GM21526 (cell line): ENCODE measurements around the gene MAEL.

Experiments used
- ATAC-seq: cut with Tn5 transposase; IDR thresholded peaks from one replicate; pipeline ENCODE4 v1.9.1; 2021; ENCODE audit warnings: moderate library complexity; ENCODE audit not compliant: unreplicated experiment, low FRiP score

MAEL gene

DNA sequence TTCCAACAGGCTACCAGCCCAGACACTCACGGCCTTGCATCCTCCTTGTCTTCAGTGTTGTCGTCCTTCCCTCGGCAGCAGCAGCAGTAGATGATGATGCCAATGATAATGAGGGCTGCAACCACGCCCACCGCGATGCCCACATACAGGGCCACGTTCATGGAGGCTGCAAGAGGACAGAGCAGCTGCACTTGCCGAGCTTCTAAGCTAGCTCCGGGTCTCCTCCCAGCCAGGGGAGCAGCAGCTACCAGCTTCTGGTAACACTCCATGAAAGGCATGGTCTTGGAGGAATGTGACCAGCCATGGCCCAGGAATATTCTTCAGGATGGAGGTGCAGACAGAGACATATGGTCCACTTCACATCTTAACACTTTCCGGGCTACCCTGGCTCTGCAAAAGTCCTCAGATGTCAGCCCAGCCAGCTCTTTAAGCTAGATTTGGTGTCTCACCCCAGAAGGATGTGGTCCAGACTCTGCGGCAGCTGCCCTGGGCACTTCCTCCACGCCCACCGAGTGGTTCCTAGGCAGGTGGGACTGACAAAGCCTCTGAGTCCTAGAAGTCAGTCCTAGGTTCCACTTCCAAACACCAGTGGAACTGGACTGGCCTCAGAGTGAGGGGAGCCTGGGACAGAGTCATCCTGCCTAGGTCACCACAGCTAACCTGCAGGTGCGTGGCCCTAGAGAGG, 66.0 kb downstream of the MAEL start:
- ATAC-seq: no peak

DNA sequence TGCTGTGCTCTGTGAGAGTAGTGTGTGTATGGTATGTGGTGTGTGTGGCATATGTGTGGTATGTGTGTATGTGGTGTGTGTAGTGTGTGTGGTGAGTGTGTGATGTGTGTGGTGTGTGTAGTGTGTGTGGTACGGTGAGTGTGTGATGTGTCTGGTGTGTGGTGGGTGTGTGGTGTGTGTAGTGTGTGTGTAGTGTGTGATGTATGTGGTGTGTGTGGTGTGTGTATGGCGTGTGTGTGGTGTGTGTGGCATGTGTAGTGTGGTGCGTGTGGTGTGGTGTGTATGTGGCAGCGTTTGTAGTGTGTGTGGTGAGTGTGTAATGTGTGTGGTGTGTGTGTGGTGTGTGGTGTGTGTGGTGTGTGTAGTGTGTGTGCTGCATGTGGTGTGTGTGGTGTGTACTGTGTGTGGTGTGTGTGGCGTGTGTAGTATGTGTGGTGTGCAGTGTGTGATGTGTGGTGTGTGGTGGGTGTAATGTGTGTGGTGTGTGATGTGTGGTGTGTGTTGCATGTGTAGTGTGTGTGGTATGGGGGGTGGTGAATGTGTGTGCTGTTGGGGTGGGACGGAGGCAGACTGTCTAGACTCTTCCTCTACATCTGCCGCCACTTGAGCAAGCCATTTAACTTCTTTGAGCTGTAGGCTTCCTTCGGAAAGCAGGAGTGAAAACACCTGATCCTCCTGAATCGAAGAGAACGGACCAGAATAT, 67.6 kb downstream of the MAEL start:
- ATAC-seq: no peak

DNA sequence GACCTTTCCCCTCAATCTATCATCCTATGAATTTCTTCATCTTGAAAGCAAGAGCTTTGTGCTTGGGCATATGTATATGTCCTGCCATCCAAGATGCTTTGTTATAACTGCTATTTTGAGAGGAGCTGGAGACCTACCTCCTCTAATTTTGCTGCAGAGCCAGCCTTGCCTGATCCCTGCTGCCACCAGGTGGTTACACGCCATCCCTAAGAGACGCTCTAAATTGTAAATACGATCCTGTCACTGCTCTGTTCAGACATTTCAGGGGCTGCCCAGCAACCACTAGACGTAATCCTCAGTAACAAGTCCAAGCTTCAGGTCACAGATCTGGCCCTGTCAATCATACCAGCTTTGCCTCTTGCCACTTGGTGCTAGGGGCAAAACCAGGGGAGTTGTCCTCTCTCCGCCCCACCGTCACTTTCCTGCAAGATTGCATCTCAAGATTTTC, 68.2 kb downstream of the MAEL start:
- no peak for ATAC-seq

DNA sequence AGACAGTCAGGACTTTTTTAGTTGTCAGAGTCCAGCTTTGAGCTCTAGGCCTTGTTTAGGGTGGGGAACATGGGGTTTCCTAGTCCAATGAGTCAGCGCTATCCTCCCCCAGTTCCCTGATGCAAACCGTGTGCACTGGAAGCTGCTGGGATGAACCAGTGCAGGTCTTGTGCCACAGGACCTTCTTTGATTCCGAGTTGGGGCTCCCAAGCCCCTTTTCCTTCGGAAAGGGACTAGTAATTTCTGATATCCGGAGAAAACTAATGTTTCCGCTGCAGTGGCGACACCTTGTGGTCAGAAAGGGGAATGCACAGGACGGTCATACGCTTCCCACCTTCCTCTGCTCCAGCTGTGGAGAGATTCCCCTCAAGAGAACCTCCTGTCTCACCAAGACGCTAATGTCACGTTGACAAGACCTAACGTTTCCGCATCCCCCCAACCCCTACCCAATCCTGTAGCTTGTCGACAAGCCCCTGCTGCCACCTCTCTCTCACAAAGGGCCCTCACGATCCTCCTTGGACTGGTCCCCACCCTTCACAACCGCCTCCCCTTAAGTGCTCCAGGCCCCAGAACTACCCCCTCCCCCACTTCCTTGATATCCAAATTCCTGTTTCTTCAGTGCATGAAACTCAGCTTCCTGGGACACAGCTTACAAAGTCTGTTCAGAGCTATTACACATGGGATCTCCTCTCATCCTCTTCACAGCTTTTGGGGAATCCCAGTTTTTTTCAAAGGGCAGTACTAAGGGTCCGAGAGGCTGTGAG, 70.1 kb downstream of the MAEL start:
- ATAC-seq: peak; percentile 49

DNA sequence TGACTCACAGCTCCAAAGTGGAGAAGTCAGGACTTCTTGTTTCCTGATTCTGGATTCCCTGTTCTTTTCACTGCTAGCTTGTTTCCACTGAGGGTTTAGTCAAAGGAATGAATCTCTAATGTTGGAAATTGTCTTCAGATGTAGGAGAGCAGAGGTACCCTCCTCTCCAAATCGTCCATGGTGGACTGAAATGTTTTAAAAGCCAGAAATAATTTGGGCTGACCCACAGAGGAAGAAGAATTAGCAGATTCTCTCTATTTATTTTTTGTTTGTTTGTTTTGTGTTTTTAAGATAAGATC, 70.7 kb downstream of the MAEL start:
- ATAC-seq: no peak

DNA sequence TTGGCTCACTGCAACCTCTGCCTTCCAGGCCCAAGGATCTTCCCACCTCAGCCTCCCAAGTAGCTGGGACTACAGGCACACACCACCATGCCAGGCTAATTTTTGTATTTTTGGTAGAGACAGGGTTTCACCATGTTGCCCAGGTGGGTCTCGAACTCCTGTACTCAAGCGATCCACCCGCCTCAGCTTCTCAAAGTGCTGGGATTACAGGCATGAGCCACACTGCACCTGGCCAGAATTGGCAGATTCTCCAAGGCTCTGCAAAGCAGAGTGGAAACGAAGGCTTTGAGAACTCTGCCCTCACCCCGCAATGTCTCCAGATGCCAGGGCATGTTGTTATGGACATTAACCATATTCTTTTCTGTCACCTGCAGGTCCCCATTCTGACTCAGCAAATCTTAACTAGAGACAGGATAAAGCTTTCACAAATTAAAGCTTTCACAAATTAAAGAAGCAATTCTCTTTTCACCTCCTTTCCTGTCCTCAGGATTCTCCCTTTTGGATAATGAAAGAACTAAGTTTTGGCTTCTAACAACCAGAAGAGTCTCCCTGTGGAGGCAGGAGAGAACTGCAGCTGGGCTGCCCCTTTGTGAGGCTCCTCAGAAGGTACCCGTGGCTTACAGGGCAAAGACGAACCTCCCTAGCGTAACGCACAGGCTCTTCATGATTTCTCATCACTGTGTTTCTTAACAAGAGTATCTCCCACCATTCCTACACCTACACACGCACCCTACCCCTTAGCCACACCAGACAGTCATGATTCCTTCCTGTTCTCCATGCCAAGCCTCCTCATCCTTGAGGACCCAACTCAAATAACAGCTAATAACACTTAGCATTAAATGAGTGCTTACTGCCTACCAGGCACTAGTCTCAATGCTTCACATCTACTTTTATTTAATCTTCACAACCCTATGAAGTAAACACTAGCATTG, 71.3 kb downstream of the MAEL start:
- no peak for ATAC-seq

DNA sequence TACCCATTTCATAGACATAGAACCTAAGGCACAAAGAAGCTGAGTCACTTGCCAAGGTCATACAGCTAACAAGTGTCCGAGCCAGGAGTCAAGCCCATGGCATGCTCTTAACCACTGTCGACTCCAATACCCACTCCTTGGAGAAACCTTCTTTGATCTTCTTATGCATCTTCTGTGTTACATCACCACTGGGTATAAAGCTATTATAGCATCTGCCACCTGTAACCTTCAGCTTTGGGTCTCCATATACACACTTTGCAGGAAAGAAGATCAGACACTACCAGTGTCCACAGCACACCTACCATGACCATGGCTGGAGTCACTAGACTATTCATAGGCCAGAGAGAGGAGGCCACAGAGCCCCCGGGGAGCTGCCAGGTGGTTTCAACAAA, 72.0 kb downstream of the MAEL start:
- no peak for ATAC-seq

DNA sequence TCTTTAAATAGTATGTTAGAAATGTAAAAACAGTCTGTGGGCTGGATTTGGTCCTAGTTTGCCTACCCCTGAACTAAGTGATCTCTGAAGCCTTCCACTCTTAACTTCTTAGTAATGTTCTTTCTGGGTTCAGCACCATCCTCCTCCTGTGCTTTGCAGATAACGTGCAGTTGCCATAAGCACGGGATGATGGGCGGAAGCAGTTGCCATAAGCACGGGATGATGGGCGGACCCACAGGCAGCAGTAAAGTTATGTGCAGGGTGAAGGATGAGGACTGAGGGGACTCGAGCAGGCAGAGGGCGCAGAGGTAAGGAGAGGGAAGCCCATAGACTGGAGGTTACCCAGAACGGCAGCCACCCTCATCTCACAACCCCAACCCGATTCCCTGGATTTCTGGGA, 75.5 kb downstream of the MAEL start:
- no peak for ATAC-seq

DNA sequence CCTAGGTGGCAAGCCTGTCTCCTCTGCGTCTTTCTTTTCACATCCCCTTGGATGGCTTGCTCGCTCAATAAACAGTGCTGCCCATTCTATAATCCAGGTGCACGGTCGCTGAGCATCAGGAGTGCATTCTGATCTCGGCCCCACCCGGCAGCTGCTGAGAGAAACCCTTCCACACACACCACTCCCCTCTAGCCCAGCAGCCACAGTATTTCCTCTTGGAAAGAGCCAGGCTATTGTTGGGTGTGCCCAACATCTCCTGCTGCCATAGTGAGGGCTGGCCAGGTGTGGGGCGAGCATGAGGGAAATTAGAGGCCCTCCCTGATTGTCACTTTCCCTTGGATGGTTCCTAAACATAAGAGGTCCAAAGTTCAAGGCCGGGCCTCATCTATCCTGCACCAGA, 76.4 kb downstream of the MAEL start:
- no peak for ATAC-seq

DNA sequence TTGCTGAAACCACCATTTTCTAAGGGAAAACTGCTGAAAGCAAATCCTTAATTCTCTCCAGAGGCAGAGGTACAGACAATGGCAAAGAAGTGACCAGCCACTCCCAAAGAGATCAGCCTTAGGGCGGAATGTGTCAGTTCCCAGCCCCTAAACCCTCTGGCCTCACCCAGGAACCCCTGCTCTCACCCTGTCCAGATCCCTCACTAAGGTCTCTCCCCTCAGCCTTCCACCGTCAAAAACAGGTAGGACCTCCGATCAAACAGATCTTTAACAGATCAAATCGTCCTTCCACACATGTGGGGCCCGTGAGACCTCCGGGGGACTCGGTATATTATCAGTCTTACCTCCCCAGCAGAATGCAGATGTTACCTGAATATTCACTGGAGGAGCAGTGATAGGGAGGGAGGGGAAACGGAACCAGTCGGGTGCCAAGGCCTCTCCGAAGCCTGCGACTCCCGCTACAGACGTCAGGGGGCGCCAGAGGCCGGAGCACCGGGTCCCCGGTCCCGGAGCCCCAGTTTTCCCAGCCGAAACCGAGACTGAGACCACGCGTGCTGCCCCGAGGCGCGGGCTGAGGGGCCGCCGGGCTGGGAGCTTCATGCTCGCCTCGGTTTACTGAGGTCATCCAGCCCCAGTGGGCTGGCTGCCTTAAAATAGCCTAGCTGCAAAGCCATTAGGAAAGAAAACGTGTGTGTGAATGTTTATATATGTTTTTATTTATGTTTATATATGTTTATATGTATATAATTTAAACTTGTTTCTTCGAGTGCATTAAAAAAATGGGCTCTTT, 77.4 kb downstream of the MAEL start:
- peak; percentile 86 for ATAC-seq

DNA sequence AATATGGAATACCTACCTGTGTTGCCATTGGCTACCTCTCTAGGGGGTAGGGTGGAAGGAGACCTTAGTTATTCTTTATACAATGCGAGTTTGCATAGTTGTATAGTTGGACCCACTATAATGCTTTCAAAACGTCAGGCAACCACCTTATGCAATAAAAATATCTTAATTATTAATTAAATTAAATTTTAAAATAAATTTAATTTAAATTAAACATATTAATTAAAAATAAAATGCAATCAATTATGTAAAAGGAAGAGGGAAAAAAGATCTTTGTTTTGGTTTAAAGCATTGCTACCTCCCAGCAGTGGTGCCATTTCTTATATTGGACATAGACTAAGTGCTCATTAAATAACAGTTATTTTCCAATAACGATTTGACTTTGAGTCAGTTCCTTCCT, 78.8 kb downstream of the MAEL start:
- no peak for ATAC-seq

DNA sequence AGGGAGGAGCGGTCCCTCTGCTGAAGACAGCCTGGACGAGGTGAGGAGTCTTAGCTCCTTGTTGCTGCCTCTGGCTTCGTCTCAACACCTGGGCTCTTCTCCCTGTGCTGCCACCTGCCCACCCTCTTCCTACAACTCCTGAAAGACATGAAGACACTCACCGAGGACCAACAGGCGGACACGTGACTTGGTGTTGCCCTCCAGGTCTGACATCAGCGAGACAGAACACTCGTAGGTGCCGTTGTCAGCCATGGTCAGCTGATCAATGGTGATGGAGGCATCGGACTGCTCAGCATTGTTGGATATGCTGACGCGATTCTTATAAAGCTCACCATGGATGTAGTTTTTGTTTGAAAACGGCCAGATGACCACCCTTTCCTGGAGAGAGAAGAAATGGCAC, 79.7 kb downstream of the MAEL start:
- no peak for ATAC-seq

DNA sequence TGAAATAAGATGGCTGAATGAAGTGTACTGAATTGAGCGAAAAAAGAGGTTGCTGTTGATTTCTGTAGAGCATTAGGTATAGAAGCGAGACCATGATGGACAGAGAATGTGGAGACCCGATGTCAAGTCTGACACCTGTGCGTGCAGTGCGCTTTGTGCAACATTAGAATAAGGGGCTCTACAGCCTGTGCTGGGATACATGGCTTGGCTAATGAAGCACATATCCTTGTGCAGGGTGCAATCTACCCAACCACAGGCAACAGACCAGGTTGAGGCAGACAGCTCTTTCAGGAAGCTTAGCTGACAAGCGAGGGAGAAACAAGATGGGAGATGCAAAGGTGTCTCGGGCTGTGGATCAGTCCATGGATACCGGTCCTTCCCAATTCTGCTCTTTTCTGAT, 82.2 kb downstream of the MAEL start:
- ATAC-seq: no peak
